A549 (cell line): Measurements from ENCODE around the gene QRICH1.

Experiments used
- CBX8 ChIP-seq: fragments of 200-600 bp; sonication (generic); IDR thresholded peaks from 2 replicates; pipeline ENCODE4 v1.6.1; 2016
- CHD2 ChIP-seq: fragments of 150-350 bp; IDR thresholded peaks from 2 replicates; pipeline ENCODE4 v1.6.1; 2014; ENCODE audit warnings: low read length; ENCODE audit not compliant: partially characterized antibody
- JUN ChIP-seq, 2 experiments: fragments of >200 bp; sonication (Bioruptor Twin); formaldehyde crosslinking; IDR thresholded peaks; 2 replicates in 1 of 2; 3 replicates in 1 of 2; pipeline ENCODE4 v1.6.1; 2016 to 2017
- PBX3 ChIP-seq: IDR thresholded peaks from 2 replicates; pipeline ENCODE4 v1.6.1; 2012
- POLR2A ChIP-seq: IDR thresholded peaks from 2 replicates; pipeline ENCODE4 v1.6.1; 2012; ENCODE audit warnings: mild to moderate bottlenecking, low read length
- POLR2AphosphoS2 ChIP-seq: conservative IDR thresholded peaks from 2 replicates; pipeline ENCODE4 v1.6.1; 2012; ENCODE audit warnings: low read length, improper control_type of control experiment, inconsistent platforms
- TF ChIP-seq, protein P1 (sequence below): fragments of >200 bp; sonication (Bioruptor Twin); formaldehyde crosslinking; IDR thresholded peaks from 3 replicates; pipeline ENCODE4 v1.5.1; 2016
- TF ChIP-seq, protein P2 (sequence below): fragments of 200-600 bp; sonication (generic); IDR thresholded peaks from 2 replicates; pipeline ENCODE4 v1.6.1; 2016; ENCODE audit warnings: antibody characterized with exemption, mild to moderate bottlenecking, moderate library complexity

GRCh38 chr3:49030321-49030720 is 63.5 kb downstream of the QRICH1 start:
- TF ChIP-seq CBX8 (no peak), POLR2A (no peak), POLR2AphosphoS2 (no peak), CHD2 (no peak), PBX3 (no peak), JUN (IDR thresholded peaks at IDR 0.05) (no peak)
- TF ChIP-seq, protein P1, sequence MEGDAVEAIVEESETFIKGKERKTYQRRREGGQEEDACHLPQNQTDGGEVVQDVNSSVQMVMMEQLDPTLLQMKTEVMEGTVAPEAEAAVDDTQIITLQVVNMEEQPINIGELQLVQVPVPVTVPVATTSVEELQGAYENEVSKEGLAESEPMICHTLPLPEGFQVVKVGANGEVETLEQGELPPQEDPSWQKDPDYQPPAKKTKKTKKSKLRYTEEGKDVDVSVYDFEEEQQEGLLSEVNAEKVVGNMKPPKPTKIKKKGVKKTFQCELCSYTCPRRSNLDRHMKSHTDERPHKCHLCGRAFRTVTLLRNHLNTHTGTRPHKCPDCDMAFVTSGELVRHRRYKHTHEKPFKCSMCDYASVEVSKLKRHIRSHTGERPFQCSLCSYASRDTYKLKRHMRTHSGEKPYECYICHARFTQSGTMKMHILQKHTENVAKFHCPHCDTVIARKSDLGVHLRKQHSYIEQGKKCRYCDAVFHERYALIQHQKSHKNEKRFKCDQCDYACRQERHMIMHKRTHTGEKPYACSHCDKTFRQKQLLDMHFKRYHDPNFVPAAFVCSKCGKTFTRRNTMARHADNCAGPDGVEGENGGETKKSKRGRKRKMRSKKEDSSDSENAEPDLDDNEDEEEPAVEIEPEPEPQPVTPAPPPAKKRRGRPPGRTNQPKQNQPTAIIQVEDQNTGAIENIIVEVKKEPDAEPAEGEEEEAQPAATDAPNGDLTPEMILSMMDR: no peak
- TF ChIP-seq, protein P2, sequence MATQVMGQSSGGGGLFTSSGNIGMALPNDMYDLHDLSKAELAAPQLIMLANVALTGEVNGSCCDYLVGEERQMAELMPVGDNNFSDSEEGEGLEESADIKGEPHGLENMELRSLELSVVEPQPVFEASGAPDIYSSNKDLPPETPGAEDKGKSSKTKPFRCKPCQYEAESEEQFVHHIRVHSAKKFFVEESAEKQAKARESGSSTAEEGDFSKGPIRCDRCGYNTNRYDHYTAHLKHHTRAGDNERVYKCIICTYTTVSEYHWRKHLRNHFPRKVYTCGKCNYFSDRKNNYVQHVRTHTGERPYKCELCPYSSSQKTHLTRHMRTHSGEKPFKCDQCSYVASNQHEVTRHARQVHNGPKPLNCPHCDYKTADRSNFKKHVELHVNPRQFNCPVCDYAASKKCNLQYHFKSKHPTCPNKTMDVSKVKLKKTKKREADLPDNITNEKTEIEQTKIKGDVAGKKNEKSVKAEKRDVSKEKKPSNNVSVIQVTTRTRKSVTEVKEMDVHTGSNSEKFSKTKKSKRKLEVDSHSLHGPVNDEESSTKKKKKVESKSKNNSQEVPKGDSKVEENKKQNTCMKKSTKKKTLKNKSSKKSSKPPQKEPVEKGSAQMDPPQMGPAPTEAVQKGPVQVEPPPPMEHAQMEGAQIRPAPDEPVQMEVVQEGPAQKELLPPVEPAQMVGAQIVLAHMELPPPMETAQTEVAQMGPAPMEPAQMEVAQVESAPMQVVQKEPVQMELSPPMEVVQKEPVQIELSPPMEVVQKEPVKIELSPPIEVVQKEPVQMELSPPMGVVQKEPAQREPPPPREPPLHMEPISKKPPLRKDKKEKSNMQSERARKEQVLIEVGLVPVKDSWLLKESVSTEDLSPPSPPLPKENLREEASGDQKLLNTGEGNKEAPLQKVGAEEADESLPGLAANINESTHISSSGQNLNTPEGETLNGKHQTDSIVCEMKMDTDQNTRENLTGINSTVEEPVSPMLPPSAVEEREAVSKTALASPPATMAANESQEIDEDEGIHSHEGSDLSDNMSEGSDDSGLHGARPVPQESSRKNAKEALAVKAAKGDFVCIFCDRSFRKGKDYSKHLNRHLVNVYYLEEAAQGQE: no peak
